ENCODE data around the gene RNF26. TPM values are rescaled to one million over a fixed set of nuclear protein-coding genes. Genes with fewer than 3 reads are reported as not detected.
A peak's percentile ranks its signal among the peaks of the same experiment; 100 is the strongest.

RNF26 gene
- total RNA-seq, 1 donor from 2014 or later, result 2.6 TPM

DNA sequence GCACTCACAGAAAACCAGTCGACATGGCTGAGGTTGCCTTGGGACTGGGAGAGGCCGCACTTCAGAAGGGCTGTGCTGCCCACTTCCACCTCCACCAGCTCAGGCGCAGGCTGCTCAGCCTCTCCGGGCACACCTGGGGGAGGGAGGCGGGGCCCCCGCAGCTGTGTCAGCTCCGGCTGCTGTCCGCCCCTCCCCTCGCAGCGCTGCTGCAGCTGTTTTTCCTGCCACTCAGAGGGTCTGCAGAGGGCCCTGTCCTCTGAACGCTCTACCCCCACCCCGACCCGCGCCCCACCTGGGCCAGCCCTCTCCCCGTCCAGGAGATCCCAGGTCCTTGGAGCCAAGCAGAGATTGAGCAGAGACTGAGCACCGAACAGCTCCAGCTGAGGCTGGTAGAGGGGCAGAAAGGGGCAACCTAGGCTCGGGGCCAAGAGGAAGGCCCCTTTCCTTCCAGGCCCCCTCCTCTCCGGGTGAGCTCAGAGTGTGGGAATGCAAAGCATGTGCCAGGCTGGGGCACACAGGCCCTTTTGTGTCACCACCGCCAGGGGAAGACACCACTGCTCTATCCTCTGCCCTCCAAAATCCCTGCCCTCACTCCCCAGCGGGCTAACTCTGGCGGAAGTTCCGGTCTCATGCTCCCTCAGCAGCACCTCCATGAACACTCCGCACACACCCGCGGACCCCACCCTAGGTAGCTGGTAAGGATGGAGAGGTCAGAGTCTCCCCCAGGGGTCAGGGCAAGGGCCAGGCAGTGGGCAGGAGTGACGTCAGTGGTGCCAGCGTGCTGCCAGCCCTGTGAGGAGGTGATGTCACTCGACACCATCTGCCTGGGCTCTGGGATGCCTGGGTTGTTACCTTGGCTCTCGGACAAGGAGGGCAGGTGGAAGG is 19.0 kb upstream of the RNF26 start:
- peak; percentile 53 for DNase-seq (ENCODE audit: low read depth)

DNA sequence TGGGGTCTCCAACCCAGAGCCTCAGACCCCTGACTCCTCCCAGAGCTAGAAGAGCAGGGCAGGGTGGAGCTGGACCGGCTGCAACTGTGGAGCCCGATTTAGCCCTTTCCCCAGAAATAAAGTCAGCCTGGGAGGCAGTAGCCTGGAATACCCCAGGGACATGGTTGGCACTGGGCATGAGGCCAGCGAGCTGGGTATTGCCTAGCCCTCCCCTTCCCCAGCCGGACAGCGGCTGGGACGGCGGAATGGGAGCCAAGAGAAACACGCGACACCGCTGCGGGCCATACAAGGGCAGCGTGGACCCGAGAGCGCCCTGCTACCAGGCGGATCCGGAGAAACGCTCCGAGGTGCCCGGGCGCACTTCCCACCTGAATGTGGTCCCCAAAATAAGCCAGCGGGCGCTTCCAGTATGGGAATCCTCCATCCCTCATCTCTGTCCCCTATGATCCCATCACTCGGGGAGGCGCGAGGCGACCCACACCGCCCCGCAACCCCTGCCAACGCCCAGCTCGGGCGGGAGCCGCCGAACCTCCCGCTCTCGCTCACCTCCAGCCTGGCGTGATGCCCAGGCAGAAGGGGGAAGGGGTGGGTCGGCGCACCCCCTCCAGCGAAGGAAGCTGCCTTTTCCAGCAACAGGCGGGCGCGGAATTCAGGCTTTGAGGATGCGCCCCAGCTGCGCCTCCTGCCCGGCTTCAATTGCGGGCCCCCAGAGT is 18.2 kb upstream of the RNF26 start:
- peak; percentile 76 for DNase-seq (ENCODE audit: low read depth)

DNA sequence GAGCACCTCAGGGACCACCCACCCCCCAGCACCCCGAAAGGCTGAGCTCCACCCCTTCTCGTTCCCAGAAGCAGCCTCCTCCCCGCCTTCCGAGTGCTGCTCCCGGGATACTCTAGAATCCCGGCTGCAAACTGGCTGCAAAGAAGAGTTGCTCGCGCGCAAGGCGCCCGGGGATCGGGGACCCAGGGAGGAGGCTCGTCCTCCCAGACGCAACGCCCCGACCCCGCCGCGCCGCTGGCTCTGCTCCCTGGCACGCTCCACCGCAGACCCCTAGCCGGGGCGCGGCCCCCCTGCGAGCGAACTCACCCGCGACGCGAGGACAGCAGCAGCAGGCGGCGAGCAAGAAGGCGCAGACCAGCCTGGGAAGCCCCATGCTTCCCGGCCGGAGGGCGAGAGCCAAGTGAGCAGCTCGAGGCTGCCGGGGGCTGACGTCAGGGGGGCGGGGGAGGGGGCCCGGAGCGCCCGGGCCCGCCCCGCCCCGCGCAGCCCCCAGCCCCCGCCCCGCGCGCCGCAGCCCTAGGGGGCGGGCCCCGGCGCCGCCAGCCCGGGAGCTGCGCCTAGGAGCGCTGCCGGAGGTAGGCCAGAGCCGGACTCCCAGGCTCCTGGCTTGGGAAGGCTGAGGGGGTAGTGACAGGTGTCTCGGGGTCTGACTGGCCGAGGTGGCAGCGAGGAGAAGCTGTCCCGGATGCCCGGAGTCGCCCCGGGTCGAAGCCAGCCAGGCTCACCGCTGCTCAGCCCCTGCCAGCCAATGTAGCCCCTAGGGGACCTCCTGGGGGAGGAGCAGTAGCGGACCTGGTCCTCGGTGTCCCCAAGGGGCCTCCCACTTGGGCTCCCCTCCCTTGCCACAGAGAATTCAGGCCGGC is 17.4 kb upstream of the RNF26 start, which contains the start of gene MCAM:
MCAM (minus strand) TSS at position 402 of the 863 bp plus-strand sequence; CDS start at position 373, 29 bp downstream.
- DNase-seq (ENCODE audit: low read depth), result no peak

DNA sequence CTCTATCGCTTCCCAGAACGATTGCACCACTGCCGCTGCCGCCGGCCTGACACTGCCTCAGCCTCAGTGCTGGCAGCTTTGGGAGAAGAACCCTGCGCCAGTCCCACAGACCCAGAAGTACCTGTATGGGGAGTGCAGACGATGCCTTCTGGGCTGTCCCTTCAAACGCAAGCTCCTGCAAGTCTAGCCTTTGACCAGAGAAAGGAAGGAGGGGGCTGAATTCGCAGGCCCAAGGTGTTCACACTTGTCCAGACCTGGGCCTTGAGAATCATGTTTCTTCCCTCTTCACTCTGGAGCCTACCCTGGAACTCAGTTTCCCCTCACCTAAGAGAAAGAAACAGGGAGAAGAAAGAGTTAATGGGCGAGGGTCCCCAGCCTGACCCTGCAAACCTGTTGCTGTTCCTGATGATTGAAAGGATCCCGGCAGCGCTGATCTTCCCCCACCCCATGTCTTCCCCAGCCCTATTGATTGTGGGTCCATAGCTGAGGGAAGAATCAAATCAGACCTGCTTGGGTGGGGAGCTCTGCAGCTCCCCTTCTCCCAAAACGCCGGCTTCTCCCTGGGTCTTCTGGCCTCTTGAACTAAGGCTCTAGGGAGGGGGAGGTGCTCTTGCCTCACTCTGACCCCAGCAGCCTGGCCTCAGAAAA is 16.6 kb upstream of the RNF26 start:
- no peak for DNase-seq (ENCODE audit: low read depth)

DNA sequence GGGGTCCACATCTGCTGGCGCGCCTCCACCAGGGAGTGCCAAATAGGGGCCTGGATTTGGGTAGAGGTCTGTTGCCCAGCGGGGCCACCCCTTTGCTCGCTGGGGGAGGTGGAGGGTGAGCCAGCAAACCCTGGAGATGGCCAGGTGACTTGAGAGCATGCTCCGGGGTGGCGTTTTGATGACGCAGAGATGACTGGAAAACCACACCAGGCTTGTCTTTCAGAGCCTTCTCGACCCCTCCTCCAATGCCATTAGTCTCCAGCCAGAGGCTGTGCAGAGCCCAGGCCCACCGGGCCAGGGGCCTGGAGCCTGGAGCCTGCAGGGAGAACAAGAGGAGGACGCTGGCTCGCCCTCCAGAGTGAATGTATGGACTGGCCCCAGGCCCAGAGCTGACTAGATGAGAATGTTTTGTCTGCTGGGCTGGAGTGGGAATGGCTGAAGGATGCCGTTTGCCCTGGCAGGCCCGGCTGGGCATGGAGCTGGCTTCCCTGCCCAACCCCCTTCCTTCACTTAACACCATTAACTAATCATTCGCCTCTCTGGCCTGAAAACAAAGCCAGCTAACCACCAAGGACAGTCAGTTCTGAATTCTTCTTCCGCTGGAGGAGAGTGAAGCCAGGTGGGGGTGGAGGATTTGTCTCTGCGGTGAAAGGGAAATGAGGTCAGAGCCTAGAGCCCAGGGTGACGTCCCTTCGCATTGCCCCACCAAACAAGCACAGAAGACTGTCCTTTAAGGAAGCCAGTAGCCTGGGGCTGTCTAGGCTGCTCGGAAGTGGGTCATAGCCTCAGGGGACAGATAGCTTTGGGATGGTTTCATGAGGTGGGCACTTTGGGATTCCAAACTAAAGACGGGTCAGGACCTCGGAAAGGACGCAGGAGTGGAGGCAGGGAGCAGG is 15.8 kb upstream of the RNF26 start:
- no peak for DNase-seq (ENCODE audit: low read depth)

DNA sequence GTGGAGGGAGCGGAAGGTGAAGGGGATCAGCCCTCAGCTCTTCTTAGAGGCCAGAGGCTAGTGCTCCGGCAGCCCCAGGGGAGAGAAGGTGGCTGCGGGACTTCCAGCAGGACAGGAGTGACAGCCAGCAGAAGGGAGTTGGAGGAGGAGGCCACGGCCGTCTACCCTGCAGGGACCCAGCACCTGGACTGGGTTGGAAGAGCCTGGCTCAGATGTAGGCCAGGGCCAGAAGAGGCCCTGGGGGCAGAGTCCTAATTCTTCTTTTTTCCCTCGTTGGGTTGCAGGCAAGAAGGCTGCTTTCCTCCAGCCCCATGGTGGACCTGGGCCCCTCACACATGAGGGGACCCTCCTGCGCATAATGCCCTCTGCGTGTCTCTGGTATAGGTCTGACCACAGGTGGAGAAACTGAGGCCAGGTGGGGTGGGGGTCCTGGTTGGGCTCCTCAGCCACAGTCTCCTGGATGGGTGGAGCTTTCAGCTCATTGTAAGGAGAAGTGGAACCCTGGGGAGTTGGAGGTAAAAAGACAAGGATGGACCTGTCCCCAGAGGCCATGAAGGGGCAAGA is 15.1 kb upstream of the RNF26 start:
- no peak for DNase-seq (ENCODE audit: low read depth)

DNA sequence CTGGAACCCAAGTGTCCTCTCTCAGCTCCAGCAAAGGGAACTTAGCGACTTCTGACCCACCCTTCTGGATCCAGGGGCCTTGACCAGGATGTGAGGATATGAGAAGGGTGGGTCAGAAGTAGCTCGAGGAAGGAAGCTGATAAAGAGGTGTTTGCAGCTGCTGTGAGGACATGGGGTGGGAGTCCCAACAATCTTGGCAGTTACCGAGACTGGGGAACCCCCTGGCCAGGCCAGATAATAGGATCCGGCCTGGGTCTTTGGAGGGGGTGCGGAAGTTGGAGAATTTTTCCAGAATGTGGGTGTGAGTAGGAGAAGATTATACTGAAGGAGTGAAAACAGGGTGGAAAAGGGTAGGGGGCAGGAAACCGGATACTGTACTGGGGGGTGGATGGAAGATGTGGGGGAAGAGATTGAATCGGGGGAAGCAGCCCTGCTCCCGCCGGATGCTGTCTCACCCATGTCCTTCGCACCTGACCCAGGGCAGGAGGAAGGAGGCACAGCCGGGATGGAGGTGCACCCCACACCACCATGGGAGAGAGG is 14.6 kb upstream of the RNF26 start:
- no peak for DNase-seq (ENCODE audit: low read depth)

DNA sequence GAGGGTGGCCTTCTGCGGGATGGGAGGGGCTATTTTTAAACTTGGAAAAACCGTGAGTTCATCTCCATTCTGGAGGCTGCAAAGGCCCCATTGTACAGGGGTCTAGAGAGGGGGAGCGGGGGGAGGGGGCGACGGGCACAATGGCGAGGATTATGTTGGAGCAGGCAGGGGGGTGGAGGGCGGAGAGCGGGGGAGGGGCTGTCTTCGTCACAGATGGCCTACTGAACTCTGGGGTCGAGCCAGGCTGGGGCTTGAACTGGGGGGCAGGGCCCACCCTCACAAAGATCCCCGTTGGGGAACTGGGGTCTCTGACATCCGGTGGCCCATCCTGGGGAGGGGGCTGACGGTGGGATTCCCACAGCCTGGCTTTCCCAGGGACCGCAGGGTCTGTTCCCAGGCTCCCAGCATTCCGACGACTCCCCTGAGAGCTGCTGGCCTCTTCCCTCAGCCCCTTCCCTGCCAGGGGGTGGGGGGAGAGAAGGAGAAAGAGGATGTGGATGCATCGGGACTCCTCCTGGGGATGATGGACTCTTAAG is 14.0 kb upstream of the RNF26 start:
- no peak for DNase-seq (ENCODE audit: low read depth)

DNA sequence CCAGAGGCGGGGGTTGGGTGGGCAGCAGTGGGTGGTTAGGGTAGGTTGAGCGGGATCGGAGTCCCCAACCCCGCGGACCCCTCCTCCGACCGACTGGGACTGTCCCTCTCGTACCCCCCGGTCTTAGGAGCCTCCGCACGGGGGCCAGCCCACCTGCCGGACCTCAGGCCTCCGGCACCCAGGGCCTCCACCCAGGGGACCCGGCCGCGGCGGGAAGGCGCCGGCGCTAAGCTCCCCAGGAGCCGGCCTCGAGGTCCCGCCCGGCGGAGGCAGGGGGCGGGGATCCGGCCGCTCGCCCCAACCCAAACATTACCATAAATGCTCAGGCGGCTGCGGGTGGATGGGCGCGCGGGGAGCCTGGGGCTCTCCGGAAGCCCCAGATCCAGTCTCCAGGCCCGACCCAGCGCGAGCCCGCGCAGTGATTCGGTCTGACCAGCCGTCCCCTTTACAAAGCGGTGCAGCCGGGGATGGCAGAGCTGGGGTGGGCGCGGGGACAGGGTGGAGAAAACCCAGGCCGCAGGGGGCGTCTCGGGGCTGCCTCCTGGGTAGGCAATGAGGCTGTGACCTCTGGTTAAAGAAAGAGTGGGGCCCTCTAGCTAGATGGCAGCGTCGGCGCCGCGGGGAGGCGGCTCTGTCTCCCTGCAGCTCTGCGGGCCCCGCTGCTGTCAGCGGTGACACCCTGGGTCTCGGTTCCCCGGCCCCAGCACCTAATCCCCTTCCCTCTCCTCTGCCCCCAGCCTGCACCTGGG is 13.4 kb upstream of the RNF26 start:
- DNase-seq (ENCODE audit: low read depth), result no peak

DNA sequence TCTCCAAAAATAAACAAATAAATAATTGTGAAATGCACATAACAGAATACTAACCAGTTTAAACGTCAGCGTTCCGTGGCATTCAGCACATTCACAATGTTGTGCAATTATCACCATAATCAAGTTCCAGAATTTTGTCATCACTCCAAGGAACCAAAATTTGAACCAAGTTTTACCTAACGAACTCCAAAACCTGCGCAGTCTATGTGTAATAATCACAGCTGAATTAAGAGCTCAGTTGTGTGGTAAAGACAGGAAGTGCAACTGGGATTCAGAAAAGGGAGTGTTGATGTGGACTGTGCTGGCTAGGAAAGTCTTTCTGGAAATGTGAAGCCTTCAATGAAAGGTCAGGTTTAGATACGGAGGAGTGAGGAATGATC is 12.0 kb upstream of the RNF26 start:
- no peak for DNase-seq (ENCODE audit: low read depth)

DNA sequence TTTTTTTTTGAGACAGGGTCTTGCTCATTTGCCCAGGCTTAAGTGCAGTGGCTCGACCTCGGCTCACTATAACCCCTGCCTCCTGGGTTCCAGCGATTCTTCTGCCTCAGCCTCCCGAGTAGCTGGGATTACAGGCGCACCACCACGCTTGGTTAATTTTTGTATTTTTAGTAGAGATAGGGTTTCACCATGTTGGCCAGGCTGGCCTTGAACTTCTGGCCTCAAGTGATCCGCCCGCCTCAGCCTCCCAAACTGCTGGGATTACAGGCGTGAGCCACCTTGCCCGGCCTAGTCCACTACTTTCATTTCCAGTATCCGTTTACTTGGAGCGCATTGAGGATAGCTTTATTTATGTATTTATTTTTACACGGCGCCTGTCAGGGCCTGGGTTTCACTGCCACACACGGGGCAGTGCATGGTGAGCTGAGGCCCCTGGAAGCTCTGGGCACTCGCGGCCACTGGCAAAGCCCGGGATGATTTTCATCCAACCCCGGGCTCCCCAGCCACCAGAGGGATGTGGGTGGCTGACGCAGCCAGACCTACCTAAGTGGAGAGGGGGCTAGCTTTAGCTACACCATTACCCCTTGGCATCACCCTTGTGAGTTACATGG is 11.3 kb upstream of the RNF26 start:
- no peak for DNase-seq (ENCODE audit: low read depth)

DNA sequence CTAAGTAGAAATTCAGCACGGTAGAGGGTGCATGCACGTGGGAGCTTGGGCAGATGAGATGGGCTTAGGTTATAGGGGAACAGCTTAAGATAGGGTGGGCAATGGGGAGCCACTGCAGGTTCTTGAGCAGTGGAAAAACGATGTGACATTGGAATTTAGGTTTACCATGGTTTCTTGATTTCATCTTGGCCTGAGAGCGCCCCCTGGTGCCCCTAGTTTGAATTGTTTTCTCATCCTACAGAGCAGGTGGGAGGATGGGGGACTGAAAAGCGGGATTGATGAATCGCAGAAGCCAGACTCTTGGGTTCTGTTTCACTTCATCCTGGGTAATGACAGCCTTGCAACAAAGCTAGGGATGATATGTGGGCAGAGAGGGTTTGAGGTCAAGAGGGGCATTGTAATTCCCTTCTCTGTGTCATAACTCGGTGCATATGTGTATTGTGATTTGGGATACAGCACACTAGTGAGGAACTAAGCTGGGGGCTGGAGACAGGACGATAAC is 10.7 kb upstream of the RNF26 start:
- DNase-seq (ENCODE audit: low read depth), result peak; percentile 77

DNA sequence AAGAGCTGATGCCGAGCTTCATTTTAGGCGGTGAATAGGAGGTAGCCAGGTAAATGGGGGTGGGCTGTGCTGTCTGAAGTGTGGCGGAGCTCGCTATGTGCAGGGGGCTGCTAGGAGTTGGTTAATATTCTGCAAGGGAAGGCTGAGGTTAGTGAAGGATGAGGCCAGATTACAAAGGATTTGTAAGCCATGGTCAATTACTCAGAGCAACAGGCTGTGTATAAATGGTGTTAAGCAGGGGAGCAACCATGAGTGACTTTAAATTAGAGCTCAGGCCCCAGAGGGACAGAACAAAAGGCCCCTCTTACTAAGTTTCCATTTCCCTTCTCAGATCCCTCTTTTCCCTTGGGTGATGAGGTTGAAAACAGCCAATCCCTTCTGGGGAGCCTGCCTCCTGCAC is 10.1 kb upstream of the RNF26 start:
- no peak for DNase-seq (ENCODE audit: low read depth)

DNA sequence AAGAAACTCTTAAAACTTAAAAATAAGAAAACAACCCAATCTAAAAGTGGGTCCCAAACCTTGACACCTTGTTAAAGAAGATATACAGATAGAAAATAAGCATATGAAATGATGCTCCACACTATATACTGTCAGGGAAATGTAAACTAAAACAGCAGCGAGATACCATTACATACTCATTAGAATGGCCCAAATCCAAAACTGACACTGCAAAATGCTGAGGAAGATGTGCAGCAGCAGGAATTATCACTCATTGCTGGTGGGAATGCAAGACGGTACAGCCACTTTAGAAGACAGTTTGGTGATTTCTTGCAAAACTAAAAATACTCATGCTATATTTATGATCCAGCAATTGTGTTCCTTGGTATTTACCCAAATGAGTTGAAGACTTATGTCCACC is 5.0 kb upstream of the RNF26 start:
- no peak for DNase-seq (ENCODE audit: low read depth)

DNA sequence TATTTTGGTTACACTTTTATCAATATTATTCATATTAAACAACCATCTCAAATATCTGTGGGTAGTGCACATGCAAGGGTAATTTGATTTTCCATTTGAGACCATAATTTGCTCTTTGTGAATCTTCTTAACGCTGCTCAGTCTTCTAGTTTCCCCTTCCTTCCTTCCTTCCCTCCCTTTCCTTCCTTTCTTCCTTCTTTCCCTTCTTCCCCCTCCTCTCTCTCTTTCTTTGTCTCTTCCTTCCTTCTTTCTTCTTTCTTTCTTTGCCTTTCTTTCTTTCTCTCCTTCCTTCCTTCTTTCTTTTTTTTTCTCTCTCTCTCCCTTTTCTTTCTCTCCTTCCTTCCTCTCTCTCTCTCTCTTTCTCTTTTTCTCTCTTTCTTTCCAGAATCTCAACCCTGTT is 4.1 kb upstream of the RNF26 start:
- DNase-seq (ENCODE audit: low read depth), result no peak

DNA sequence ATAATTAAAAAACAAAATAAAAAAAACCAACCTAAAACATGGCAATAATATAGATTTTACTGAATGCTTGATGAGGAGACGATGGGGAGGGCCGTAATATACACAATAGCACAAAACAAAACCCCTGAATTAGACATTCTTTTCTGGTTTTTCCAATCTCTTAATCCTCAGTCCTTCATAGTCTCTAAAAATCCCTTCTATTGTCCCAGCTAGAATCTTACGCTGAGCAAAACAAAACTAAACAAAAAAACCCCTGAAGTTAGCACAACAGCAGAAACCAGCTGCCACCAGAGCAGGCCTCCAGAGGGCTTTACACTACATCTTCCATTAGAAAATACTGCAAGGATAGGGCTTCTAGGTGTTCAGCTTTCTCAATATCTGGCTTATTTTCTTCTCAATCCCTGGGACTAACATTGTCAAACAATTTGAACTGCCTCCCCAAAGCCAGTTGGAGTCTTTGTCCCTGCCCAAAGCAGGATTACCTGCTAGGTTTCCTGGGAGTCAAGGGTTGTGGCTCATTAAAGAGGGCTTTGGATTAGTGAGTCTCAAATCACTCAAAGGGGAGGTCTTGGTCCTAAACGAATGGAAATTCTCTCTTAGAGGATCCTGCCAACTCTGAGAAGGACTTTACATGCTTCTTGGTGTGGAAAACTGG is 2.1 kb upstream of the RNF26 start:
- DNase-seq (ENCODE audit: low read depth), result no peak

DNA sequence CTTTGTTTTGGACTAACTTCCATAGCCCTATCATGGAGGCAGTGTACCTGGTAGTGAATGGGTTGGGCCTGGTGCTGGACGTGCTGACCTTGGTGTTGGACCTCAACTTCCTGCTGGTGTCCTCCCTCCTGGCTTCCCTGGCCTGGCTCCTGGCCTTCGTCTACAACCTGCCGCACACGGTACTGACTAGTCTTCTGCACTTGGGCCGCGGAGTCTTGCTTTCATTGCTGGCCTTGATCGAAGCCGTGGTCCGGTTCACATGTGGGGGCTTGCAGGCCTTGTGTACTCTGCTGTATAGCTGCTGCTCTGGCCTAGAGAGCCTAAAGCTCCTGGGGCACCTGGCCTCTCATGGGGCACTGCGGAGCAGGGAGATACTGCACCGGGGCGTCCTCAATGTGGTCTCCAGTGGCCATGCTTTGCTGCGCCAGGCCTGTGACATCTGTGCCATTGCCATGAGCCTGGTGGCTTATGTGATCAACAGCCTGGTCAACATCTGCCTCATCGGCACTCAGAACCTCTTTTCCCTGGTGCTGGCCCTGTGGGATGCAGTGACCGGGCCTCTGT is 846 bp downstream of the RNF26 start:
- DNase-seq (ENCODE audit: low read depth), result no peak
